GM06990 (cell line): ENCODE measurements around the gene NAT9.

Experiments
- DNase-seq: peaks from one replicate; pipeline ENCODE4 v3.0.0-alpha.2; 2011; ENCODE audit not compliant: insufficient read length; ENCODE audit errors: extremely low read depth
- H3K27me3 ChIP-seq: replicated peaks from 2 replicates; pipeline ENCODE4 v1.6.0; 2011; ENCODE audit warnings: low read length; ENCODE audit not compliant: control insufficient read depth, insufficient read depth
- H3K36me3 ChIP-seq: 2 replicates; pipeline ENCODE4 v1.5.1; 2011; ENCODE audit warnings: low read length; ENCODE audit not compliant: control insufficient read depth, insufficient read depth
- H3K4me3 ChIP-seq: replicated peaks from 2 replicates; pipeline ENCODE4 v1.5.1; 2011; ENCODE audit warnings: low read depth, mild to moderate bottlenecking, control low read depth, low read length
- CTCF ChIP-seq: IDR thresholded peaks from 2 replicates; pipeline ENCODE4 v1.5.1; 2011; ENCODE audit warnings: low read length, control low read depth, mild to moderate bottlenecking, inconsistent platforms; ENCODE audit not compliant: insufficient read depth, poor library complexity, severe bottlenecking

Gene NAT9

GRCh38 chr17:74767111-74767516 lies 9.0 kb downstream of the NAT9 start:
- Histone ChIP-seq H3K36me3 (peaks cover 19% of the 10 kb centered on the region), H3K4me3 (no peak overlapping the region), H3K27me3 (no peaks in the 10 kb centered on the region)
- TF ChIP-seq CTCF = no peak
- no peak for DNase-seq

GRCh38 chr17:74766413-74766812 lies 9.7 kb downstream of the NAT9 start:
- Histone ChIP-seq H3K36me3 (peaks cover 13% of the 10 kb centered on the region), H3K27me3 (no peaks in the 10 kb centered on the region), H3K4me3 (no peak overlapping the region)
- DNase-seq = no peak
- TF ChIP-seq CTCF = no peak

GRCh38 chr17:74764751-74765286 lies 11.3 kb downstream of the NAT9 start:
- H3K27me3 ChIP-seq = no peaks in the 10 kb centered on the region
- H3K4me3 ChIP-seq = no peak overlapping the region
- no peak for DNase-seq
- peaks cover 8% of the 10 kb centered on the region for H3K36me3 ChIP-seq
- TF ChIP-seq CTCF = no peak

- TF ChIP-seq CTCF = no peak
- H3K4me3 ChIP-seq = no peak overlapping the region
These were observed 12.4 kb downstream of the NAT9 start for GRCh38 chr17:74763565-74764387.

GRCh38 chr17:74761931-74762330 lies 14.2 kb downstream of the NAT9 start:
- Histone ChIP-seq H3K36me3 (peaks cover 2% of the 10 kb centered on the region), H3K4me3 (no peak overlapping the region), H3K27me3 (no peaks in the 10 kb centered on the region)
- TF ChIP-seq CTCF = no peak
- DNase-seq = no peak

More at GRCh38 chr17:74763565-74764387, 12.4 kb downstream of the NAT9 start:
- no peaks in the 10 kb centered on the region for H3K27me3 ChIP-seq
- no peak for DNase-seq
- peaks cover 5% of the 10 kb centered on the region for H3K36me3 ChIP-seq
